Measurements from ENCODE around the gene KLHL22.

Gene KLHL22

DNA sequence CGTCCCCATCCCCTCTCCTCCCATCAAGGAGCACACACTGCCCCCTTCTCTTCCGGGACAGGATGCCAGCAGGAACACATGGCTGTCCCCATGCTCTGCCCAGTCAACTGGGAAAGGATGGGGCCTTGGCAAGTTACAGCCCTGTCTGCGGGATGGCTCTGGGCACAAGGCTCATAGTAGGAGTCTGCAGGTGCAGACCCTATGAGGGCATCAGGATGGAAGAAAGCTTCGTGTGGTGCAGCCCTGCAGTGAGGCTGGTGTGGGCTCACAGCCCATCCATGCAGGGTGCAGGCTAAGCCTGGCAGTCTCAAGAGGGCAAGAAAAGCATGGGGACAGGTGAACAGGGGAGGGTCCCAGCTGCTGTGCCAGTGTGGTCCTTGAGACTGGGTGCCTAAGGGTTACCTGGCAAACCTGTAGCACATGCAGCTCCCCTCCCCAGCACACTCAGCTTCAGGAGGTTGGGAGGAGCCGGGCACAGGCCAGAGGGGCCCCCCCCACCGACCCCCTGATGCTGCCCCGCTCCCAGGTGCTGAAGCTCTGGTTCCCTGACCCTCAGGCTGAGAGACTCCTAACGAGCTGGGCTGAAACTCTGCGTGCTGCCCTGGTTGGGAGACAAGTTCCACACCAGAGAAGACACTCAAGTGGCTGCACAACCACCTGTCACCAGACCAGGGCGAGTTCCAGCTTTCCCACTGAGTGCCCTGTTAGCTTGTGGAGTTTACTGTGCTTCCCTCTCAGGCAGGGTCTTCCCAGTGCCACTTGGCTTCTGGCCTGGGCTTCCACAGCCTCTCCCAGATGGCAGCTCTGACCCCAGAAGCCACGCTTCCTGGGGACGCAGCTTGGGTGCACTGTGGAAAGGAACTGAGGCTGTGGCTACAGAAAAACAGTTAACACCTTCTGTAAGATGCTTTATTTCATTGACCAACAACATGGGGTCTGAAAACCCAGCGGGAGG is 54.7 kb downstream of the KLHL22 start:
- Histone ChIP-seq H3K27me3 (peaks cover 47% of the 10 kb centered on the region), H3K4me1 (ENCODE audit: control insufficient read depth in 1 of 2, insufficient read depth in 1 of 2, low read depth in 1 of 2, low read length in 1 of 2) (peaks cover 2 to 16% of the 10 kb centered on the region in 2 experiments), H3K27ac (no peak overlapping the region), H3K4me3 (ENCODE audit: low read depth in 1 of 2, low read length in 1 of 2) (no peak overlapping the region), H3K9me3 (no peaks in the 10 kb centered on the region), H3K36me3 (peaks cover 63% of the 10 kb centered on the region)
- TF ChIP-seq, protein P1, sequence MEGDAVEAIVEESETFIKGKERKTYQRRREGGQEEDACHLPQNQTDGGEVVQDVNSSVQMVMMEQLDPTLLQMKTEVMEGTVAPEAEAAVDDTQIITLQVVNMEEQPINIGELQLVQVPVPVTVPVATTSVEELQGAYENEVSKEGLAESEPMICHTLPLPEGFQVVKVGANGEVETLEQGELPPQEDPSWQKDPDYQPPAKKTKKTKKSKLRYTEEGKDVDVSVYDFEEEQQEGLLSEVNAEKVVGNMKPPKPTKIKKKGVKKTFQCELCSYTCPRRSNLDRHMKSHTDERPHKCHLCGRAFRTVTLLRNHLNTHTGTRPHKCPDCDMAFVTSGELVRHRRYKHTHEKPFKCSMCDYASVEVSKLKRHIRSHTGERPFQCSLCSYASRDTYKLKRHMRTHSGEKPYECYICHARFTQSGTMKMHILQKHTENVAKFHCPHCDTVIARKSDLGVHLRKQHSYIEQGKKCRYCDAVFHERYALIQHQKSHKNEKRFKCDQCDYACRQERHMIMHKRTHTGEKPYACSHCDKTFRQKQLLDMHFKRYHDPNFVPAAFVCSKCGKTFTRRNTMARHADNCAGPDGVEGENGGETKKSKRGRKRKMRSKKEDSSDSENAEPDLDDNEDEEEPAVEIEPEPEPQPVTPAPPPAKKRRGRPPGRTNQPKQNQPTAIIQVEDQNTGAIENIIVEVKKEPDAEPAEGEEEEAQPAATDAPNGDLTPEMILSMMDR (IDR thresholded peaks at IDR 0.05) = no peak

DNA sequence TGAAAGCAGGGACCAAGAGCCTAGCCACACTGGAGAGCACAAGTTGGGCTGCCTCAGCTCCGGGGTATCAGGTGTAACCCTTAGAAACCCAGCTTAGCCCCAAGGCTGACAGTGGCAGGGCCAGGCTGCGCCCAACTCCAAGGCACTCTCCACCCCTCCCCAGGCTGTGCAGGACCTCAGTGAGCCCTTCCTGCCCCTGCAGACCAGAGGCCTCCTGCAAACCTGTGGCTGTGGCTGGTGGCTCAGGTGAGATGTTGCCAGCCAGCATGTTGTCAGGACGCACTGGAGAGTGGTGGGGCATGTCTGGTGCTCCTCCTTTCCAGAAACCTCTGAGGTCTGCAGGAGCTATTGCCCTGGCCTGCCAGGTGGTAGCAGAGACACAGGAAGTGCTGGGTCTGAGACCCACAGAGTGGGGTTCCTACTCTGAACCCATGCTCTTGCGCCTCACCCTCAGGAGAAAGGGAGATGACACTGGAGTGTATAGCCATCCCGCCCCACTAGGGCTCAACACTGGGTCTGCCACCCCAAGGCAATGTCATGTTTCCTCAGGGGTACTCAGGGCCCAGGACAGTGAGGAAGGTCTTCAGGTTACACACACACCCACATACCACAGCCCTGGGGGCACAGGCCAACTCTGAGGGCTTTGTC is 55.5 kb downstream of the KLHL22 start:
- Histone ChIP-seq H3K27me3 (peaks cover 55% of the 10 kb centered on the region), H3K4me1 (ENCODE audit: control insufficient read depth in 1 of 2, insufficient read depth in 1 of 2, low read depth in 1 of 2, low read length in 1 of 2) (peaks cover 2 to 16% of the 10 kb centered on the region in 2 experiments), H3K36me3 (peaks cover 54% of the 10 kb centered on the region), H3K4me3 (ENCODE audit: low read depth in 1 of 2, low read length in 1 of 2) (no peak overlapping the region), H3K27ac (no peak overlapping the region), H3K9me3 (no peaks in the 10 kb centered on the region)
- TF ChIP-seq, protein P1 (IDR thresholded peaks at IDR 0.05) = no peak

DNA sequence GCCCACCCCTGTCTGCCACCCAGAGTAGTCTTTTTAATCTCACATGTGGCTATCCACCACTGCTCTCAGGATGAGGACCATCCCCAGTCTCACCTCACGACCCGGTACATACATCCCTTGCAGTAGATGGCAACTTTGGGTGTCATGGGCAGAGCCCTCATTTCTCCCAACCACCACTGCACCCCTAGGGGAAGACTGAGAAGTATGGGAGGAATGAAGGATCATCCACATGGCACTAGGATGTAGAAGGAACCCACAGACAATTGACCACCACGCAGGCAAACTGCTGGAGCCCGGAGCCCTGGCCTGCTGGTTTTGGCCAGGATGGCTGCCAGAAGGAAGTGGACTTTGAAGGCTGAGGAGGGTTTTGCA is 56.1 kb downstream of the KLHL22 start:
- H3K9me3 ChIP-seq = no peaks in the 10 kb centered on the region
- peaks cover 49% of the 10 kb centered on the region for H3K36me3 ChIP-seq
- peaks cover 2 to 16% of the 10 kb centered on the region in 2 experiments for H3K4me1 ChIP-seq (ENCODE audit: control insufficient read depth in 1 of 2, insufficient read depth in 1 of 2, low read depth in 1 of 2, low read length in 1 of 2)
- no peak overlapping the region for H3K4me3 ChIP-seq (ENCODE audit: low read depth in 1 of 2, low read length in 1 of 2)
- peaks cover 61% of the 10 kb centered on the region for H3K27me3 ChIP-seq
- H3K27ac ChIP-seq = no peak overlapping the region
- TF ChIP-seq, protein P1 (IDR thresholded peaks at IDR 0.05) = no peak

DNA sequence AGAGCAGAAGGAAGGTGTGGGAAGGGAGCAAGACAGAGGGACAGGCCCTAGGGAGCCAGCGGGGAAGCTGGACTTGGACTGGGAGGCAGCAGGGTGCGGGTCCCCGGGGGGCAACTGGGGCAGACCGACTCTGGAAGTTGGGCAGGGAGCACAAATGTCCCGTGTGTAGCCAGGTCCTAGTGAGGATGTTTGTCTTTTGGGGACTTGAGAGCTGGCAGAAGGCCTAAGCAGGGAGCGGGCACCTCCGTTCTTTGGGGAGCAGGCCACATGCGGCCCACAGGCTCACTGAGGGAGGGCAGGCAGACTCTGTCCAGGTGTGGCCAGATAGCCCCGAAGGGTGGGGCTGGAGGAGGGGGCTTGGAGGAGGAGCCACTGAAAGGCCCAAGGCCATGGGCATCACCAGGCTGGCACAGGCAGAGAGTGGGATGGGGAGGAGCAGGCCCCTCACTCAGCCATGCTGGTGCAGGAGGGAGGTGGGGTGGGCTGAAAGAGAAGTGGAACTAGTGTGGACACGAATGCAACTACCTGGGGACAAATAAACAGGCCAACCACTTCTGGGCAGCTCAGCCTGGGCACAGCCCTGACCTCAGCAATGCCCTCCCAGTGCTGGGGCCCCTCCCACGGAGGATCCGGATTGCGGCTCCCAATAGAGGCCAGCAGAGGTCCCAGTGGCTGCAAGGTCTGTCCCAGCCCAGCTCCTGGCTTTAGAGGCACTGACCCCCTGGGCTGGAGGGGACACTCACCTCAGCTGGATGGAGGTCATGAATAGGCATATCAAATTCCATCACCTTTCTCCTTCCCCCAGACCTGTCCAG is 56.7 kb downstream of the KLHL22 start:
- TF ChIP-seq, protein P1 (IDR thresholded peaks at IDR 0.05) = no peak
- H3K4me3 ChIP-seq (ENCODE audit: low read depth in 1 of 2, low read length in 1 of 2) = no peak overlapping the region
- no peaks in the 10 kb centered on the region for H3K9me3 ChIP-seq
- peaks cover 67% of the 10 kb centered on the region for H3K27me3 ChIP-seq
- H3K4me1 ChIP-seq (ENCODE audit: control insufficient read depth in 1 of 2, insufficient read depth in 1 of 2, low read depth in 1 of 2, low read length in 1 of 2) = peaks cover 2 to 16% of the 10 kb centered on the region in 2 experiments
- H3K27ac ChIP-seq = no peak overlapping the region
- H3K36me3 ChIP-seq = peaks cover 43% of the 10 kb centered on the region

DNA sequence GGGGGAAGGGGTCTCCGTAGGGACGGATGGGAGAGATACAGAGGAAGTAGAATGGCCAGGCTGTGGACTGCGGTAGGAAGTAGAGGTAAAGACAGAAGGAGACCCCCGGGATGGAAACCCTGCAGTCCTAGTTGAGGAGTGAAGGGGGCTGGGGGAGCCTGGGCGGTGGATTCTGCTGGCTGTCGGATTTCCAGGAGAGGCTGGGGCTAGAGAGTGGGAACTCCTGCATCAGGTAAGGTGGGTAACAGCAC is 57.2 kb downstream of the KLHL22 start:
- Histone ChIP-seq H3K27ac (no peak overlapping the region), H3K36me3 (peaks cover 39% of the 10 kb centered on the region), H3K4me3 (ENCODE audit: low read depth in 1 of 2, low read length in 1 of 2) (no peak overlapping the region), H3K4me1 (ENCODE audit: control insufficient read depth in 1 of 2, insufficient read depth in 1 of 2, low read depth in 1 of 2, low read length in 1 of 2) (peaks cover 2 to 16% of the 10 kb centered on the region in 2 experiments), H3K27me3 (peaks cover 72% of the 10 kb centered on the region), H3K9me3 (no peaks in the 10 kb centered on the region)
- TF ChIP-seq, protein P1 (IDR thresholded peaks at IDR 0.05) = no peak
